SK-N-SH (cell line): Measurements from ENCODE around the gene CDK14. TPM values are rescaled to one million over a fixed set of nuclear protein-coding genes. Genes with fewer than 3 reads are reported as not detected.

Experiments
- EP300 ChIP-seq, 2 experiments: IDR thresholded peaks; 2 replicates each; pipeline versions ENCODE4 v1.4.0 to v1.6.1; 2012; ENCODE audit warnings: borderline replicate concordance in 1 of 2, low read depth in 1 of 2, low read length in 1 of 2
- FOXJ3 ChIP-seq: sonication (generic); formaldehyde crosslinking; IDR thresholded peaks from 2 replicates; pipeline ENCODE4 v1.5.1; 2020; ENCODE audit warnings: mild to moderate bottlenecking, missing genetic modification reagents
- GABPA ChIP-seq: IDR thresholded peaks from 2 replicates; pipeline ENCODE4 v1.4.0; 2012; ENCODE audit warnings: low read depth, mild to moderate bottlenecking
- MXI1 ChIP-seq: IDR thresholded peaks from 2 replicates; pipeline ENCODE4 v1.6.1; 2012; ENCODE audit warnings: mild to moderate bottlenecking, low read depth, low read length, improper control_type of control experiment
- NRF1 ChIP-seq: IDR thresholded peaks from 2 replicates; pipeline ENCODE4 v1.6.1; 2012; ENCODE audit warnings: low read depth, mild to moderate bottlenecking, low read length
- POLR2AphosphoS5 ChIP-seq: IDR thresholded peaks from 2 replicates; pipeline ENCODE4 v1.6.1; 2012; ENCODE audit warnings: low read depth, low read length
- RFX5 ChIP-seq: IDR thresholded peaks from 2 replicates; pipeline ENCODE4 v1.6.1; 2012; ENCODE audit warnings: mild to moderate bottlenecking, improper control_type of control experiment, low read length
- RXRA ChIP-seq: IDR thresholded peaks from 2 replicates; pipeline ENCODE4 v1.4.0; 2012; ENCODE audit warnings: low read depth, mild to moderate bottlenecking, borderline replicate concordance
- SIN3A ChIP-seq: IDR thresholded peaks from 2 replicates; pipeline ENCODE4 v1.6.1; 2012; ENCODE audit warnings: low read depth, mild to moderate bottlenecking, low read length, moderate library complexity, borderline replicate concordance
- SMC3 ChIP-seq: IDR thresholded peaks from 2 replicates; pipeline ENCODE4 v1.6.1; 2012; ENCODE audit warnings: low read depth, low read length, improper control_type of control experiment
- TCF12 ChIP-seq: IDR thresholded peaks from 2 replicates; pipeline ENCODE4 v1.4.0; 2012
- YY1 ChIP-seq: IDR thresholded peaks from 2 replicates; pipeline ENCODE4 v1.4.0; 2012; ENCODE audit warnings: low read depth, mild to moderate bottlenecking
- polyA plus RNA-seq, 3 experiments: library from polyadenylated mRNA; depleted of rRNA; stranded (reverse); fragments of >200 nt; gene quantifications; 2 replicates each; pipeline ENCODE4 v1.2.3, GENCODE V29; 2012
- TF ChIP-seq, protein P1 (sequence below): fragments of 150-350 bp; IDR thresholded peaks from 2 replicates; pipeline ENCODE4 v1.6.1; 2016; ENCODE audit warnings: mild to moderate bottlenecking, low read depth, low read length
- TF ChIP-seq, protein P2 (sequence below): IDR thresholded peaks from 2 replicates; pipeline ENCODE4; 2012
- TF ChIP-seq, protein P3 (sequence below): IDR thresholded peaks from 2 replicates; pipeline ENCODE4 v1.4.0; 2012; ENCODE audit warnings: low read depth
- TF ChIP-seq, protein P4 (sequence below): IDR thresholded peaks from 2 replicates; pipeline ENCODE4 v1.6.1; 2012; ENCODE audit warnings: mild to moderate bottlenecking, low read depth, low read length, moderate library complexity

Gene CDK14
- polyA plus RNA-seq, 1 of the 3 experiments (the other 2 are of a cell fraction): 13.9 TPM

DNA sequence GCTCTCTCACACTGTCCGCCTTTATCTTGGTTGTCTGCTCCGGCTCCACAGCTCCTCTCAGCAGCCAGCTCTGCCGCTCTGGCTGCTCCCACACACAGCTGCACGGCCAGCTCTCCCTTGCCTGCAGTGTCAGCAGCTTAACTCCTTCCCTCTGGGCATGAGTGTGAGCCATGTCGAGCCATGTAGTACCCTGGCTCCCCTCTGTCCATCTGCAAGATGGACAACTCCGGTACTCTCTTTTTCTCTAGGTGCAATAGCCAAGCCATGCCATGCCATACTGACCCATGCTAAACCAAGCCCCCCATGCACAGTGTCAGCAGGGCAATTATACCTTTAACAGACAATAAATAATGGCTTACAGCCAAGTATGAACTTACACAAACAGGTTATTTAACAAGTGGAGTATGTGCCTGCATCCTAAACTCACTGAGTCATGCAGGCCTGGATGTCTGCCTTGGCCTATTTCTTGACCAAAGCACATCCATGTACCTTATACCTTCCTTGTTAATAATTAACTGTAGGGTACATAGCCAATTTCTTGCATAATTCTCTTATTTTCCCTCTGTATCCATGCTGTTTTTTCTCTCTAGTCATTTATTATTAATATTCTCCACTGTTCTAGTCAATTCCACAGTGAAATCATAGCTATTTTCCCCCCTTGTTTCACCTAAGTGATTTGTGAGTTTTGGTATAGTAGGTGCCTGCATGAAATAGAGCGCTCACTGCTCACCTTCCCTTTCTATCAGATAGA lies 170.9 kb downstream of the CDK14 start (continued):
- TF ChIP-seq, protein P1, sequence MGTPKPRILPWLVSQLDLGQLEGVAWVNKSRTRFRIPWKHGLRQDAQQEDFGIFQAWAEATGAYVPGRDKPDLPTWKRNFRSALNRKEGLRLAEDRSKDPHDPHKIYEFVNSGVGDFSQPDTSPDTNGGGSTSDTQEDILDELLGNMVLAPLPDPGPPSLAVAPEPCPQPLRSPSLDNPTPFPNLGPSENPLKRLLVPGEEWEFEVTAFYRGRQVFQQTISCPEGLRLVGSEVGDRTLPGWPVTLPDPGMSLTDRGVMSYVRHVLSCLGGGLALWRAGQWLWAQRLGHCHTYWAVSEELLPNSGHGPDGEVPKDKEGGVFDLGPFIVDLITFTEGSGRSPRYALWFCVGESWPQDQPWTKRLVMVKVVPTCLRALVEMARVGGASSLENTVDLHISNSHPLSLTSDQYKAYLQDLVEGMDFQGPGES: no peak
- TF ChIP-seq SIN3A (no peak), RFX5 (no peak), POLR2AphosphoS5 (no peak), MXI1 (0 out of 2 replicates have a peak, but pooled peaks have one; percentile 28), FOXJ3 (CRISPR knock-in tag) (0 out of 2 replicates have a peak, but pooled peaks have one; percentile 33), GABPA (no peak), EP300 (IDR thresholded peaks at IDR 0.05; ENCODE audit: borderline replicate concordance in 1 of 2, low read depth in 1 of 2, low read length in 1 of 2) (no peak), YY1 (no peak), RXRA (no peak), NRF1 (no peak), SMC3 (no peak; the same call in 1 of the 2 replicates), TCF12 (no peak)
- TF ChIP-seq, protein P2, sequence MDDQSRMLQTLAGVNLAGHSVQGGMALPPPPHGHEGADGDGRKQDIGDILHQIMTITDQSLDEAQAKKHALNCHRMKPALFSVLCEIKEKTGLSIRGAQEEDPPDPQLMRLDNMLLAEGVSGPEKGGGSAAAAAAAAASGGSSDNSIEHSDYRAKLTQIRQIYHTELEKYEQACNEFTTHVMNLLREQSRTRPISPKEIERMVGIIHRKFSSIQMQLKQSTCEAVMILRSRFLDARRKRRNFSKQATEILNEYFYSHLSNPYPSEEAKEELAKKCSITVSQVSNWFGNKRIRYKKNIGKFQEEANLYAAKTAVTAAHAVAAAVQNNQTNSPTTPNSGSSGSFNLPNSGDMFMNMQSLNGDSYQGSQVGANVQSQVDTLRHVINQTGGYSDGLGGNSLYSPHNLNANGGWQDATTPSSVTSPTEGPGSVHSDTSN: no peak
- TF ChIP-seq, protein P3, sequence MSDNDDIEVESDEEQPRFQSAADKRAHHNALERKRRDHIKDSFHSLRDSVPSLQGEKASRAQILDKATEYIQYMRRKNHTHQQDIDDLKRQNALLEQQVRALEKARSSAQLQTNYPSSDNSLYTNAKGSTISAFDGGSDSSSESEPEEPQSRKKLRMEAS: 0 out of 2 replicates have a peak, but pooled peaks have one; percentile 11
- TF ChIP-seq, protein P4, sequence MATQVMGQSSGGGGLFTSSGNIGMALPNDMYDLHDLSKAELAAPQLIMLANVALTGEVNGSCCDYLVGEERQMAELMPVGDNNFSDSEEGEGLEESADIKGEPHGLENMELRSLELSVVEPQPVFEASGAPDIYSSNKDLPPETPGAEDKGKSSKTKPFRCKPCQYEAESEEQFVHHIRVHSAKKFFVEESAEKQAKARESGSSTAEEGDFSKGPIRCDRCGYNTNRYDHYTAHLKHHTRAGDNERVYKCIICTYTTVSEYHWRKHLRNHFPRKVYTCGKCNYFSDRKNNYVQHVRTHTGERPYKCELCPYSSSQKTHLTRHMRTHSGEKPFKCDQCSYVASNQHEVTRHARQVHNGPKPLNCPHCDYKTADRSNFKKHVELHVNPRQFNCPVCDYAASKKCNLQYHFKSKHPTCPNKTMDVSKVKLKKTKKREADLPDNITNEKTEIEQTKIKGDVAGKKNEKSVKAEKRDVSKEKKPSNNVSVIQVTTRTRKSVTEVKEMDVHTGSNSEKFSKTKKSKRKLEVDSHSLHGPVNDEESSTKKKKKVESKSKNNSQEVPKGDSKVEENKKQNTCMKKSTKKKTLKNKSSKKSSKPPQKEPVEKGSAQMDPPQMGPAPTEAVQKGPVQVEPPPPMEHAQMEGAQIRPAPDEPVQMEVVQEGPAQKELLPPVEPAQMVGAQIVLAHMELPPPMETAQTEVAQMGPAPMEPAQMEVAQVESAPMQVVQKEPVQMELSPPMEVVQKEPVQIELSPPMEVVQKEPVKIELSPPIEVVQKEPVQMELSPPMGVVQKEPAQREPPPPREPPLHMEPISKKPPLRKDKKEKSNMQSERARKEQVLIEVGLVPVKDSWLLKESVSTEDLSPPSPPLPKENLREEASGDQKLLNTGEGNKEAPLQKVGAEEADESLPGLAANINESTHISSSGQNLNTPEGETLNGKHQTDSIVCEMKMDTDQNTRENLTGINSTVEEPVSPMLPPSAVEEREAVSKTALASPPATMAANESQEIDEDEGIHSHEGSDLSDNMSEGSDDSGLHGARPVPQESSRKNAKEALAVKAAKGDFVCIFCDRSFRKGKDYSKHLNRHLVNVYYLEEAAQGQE: no peak
